Panc1 (cell line): Measurements from ENCODE around the gene TEKT2.

Experiments used
- CTCF ChIP-seq: fragments of 450-650 bp; IDR thresholded peaks from 2 replicates; pipeline ENCODE4 v1.5.1; 2017; ENCODE audit warnings: mild to moderate bottlenecking
- POLR2AphosphoS5 ChIP-seq: IDR thresholded peaks from 2 replicates; pipeline ENCODE4 v1.6.1; 2012; ENCODE audit warnings: mild to moderate bottlenecking, low read depth, low read length, moderate library complexity
- REST ChIP-seq, 2 experiments: IDR thresholded peaks; 2 replicates each; pipeline ENCODE4 v1.6.1; 2011 to 2012; ENCODE audit warnings: low read depth in 2 of 2, control low read depth in 1 of 2, low read length in 1 of 2, mild to moderate bottlenecking in 1 of 2, moderate library complexity in 1 of 2; ENCODE audit not compliant: insufficient read depth in 1 of 2
- SIN3A ChIP-seq: IDR thresholded peaks from 2 replicates; pipeline ENCODE4 v1.6.1; 2012; ENCODE audit warnings: low read depth, mild to moderate bottlenecking, low read length, moderate library complexity, borderline replicate concordance; ENCODE audit not compliant: insufficient read depth
- TCF7L2 ChIP-seq: IDR thresholded peaks from 2 replicates; pipeline ENCODE4 v1.6.1; 2011; ENCODE audit warnings: mild to moderate bottlenecking, low read depth, low read length, inconsistent platforms

GRCh38 chr1:36085126-36085525 lies 1.2 kb downstream of the TEKT2 start:
- TF ChIP-seq CTCF = no peak
- no peak for TF ChIP-seq SIN3A
- no peak for TF ChIP-seq REST (IDR thresholded peaks at IDR 0.05; ENCODE audit: insufficient read depth in 1 of 2, low read depth in 2 of 2, low read length in 1 of 2)
- TF ChIP-seq POLR2AphosphoS5 = no peak
- TF ChIP-seq TCF7L2 = no peak
